Astrocyte of the cerebellum (primary cell): ENCODE data around the gene CAMTA1.

Experiments
- DNase-seq: peaks from one replicate; pipeline ENCODE4 v3.0.0-alpha.2; 2011; ENCODE audit warnings: low read depth
- H3K4me3 ChIP-seq: 2 replicates; pipeline ENCODE4 v1.5.1; 2011; ENCODE audit warnings: mild to moderate bottlenecking, low read depth, low read length, moderate library complexity
- CTCF ChIP-seq: IDR thresholded peaks from 2 replicates; pipeline ENCODE4 v1.5.1; 2012; ENCODE audit warnings: low read length, low read depth, moderate library complexity, mild to moderate bottlenecking; ENCODE audit errors: missing control alignments
- in situ Hi-C: cut with HindIII; loops from 2 replicates; pipeline ENCODE4 v1.10.0; 2017; ENCODE audit warnings: low sequenced_read_pairs

Gene CAMTA1

GRCh38 chr1:7101187-7101586, 315.9 kb downstream of the CAMTA1 start:
- TF ChIP-seq CTCF = no peak
- no peak overlapping the region for H3K4me3 ChIP-seq
- in situ Hi-C loops = no loop called here
- DNase-seq = no peak

- no peak for DNase-seq
- no peak overlapping the region for H3K4me3 ChIP-seq
Measured at GRCh38 chr1:7103361-7103782, 318.1 kb downstream of the CAMTA1 start.

GRCh38 chr1:7103874-7104273, 318.6 kb downstream of the CAMTA1 start:
- H3K4me3 ChIP-seq = no peak overlapping the region
- in situ Hi-C loops = no loop called here
- no peak for DNase-seq

More at GRCh38 chr1:7103361-7103782, 318.1 kb downstream of the CAMTA1 start:
- no peak for TF ChIP-seq CTCF
- in situ Hi-C loops = no loop called here

GRCh38 chr1:7104339-7104738, 319.1 kb downstream of the CAMTA1 start:
- no peak for DNase-seq
- TF ChIP-seq CTCF = no peak
- in situ Hi-C loops = no loop called here
- no peak overlapping the region for H3K4me3 ChIP-seq

More at GRCh38 chr1:7103874-7104273, 318.6 kb downstream of the CAMTA1 start:
- TF ChIP-seq CTCF = no peak

GRCh38 chr1:7105269-7105668, 320.0 kb downstream of the CAMTA1 start:
- in situ Hi-C loops = no loop called here
- no peak for TF ChIP-seq CTCF
- no peak for DNase-seq
- H3K4me3 ChIP-seq = no peak overlapping the region

GRCh38 chr1:7106442-7107108, 321.3 kb downstream of the CAMTA1 start:
- in situ Hi-C loops = no loop called here
- no peak overlapping the region for H3K4me3 ChIP-seq
- DNase-seq = no peak
- no peak for TF ChIP-seq CTCF
